A549 treated with RU486 at 1 μM for 4 hours (cell line): Measurements from ENCODE around the gene TMEM165. TPM values are rescaled to one million over a fixed set of nuclear protein-coding genes. Genes with fewer than 3 reads are reported as not detected.

Source experiments
- total RNA-seq: library from RNA; stranded (reverse); fragments of 200-300 nt; extraction: Qiagen RNA extraction; gene quantifications from 5 replicates; pipeline ENCODE4 v1.2.3, GENCODE V29; 2022; ENCODE audit warnings: low read depth

TMEM165 gene
- total RNA-seq: 31.0 to 59.8 TPM (median 56.4 TPM) in 5 replicates

GRCh38 chr4:55395529-55396307, at the start of gene TMEM165:
TMEM165 (plus strand) TSS chr4:55395957; CDS start chr4:55396190, 233 bp downstream.

GRCh38 chr4:55345980-55346850, 49.5 kb upstream of the TMEM165 start, which contains the start of gene SRD5A3:
SRD5A3 (plus strand) TSS chr4:55346242; CDS start chr4:55346337, 95 bp downstream.

Other genes with a start within 250 kb of the TMEM165 start
- 5.5 to 10.1 TPM (median 9.4 TPM) in 5 replicates for gene SRD5A3, start 49.7 kb upstream of the TMEM165 start, total RNA-seq
- gene CLOCK, start 151.0 kb downstream of the TMEM165 start, total RNA-seq: 3.5 to 5.4 TPM (median 4.8 TPM) in 5 replicates
- gene PDCL2, start 196.3 kb downstream of the TMEM165 start, total RNA-seq: not detected in 5 replicates
- gene NMU, start 240.3 kb downstream of the TMEM165 start, total RNA-seq: 0.54 to 0.74 TPM (median 0.63 TPM) in 4 of 5 replicates, not detected in the other